ENCODE results near the gene OR4M1. TPM values are rescaled to one million over a fixed set of nuclear protein-coding genes. Genes with fewer than 3 reads are reported as not detected.
"Not testable (repeated sequence)": the region's sequence is repeated elsewhere in the genome, so short reads cannot be mapped to it uniquely, and the experiment has no call there.

Gene OR4M1
- total RNA-seq, 2 experiments from 2014 or later = not detected

DNA sequence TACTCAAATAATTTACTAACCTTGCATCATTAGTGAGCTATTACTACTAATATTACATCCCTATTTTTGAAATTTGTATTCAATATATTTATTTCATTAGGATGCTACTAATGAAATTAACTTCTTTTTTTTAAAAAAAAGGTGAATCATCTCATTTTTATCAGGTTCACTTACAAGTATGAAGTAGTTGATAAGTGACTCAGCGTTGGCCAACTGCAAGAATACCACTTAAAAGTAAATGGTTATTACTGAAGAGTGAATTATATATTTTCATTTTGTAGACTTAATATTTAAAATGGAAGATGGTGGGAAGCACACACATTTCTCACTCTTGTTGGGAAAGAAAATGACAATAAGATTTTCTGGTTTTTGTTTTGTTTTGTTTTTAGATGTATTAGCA, 49.9 kb downstream of the OR4M1 start:
- no peaks in the 10 kb centered on the region for H3K4me1 Mint-ChIP-seq (ENCODE audit: low read depth)
- TF ChIP-seq, protein P1, sequence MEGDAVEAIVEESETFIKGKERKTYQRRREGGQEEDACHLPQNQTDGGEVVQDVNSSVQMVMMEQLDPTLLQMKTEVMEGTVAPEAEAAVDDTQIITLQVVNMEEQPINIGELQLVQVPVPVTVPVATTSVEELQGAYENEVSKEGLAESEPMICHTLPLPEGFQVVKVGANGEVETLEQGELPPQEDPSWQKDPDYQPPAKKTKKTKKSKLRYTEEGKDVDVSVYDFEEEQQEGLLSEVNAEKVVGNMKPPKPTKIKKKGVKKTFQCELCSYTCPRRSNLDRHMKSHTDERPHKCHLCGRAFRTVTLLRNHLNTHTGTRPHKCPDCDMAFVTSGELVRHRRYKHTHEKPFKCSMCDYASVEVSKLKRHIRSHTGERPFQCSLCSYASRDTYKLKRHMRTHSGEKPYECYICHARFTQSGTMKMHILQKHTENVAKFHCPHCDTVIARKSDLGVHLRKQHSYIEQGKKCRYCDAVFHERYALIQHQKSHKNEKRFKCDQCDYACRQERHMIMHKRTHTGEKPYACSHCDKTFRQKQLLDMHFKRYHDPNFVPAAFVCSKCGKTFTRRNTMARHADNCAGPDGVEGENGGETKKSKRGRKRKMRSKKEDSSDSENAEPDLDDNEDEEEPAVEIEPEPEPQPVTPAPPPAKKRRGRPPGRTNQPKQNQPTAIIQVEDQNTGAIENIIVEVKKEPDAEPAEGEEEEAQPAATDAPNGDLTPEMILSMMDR (IDR thresholded peaks at IDR 0.05) = no peak
- peaks cover 2% of the 10 kb centered on the region for H3K27me3 Mint-ChIP-seq
- peaks cover 8% of the 10 kb centered on the region for H3K9me3 Mint-ChIP-seq
- no peak for DNase-seq
- H3K36me3 Mint-ChIP-seq (ENCODE audit: low read depth) = no peaks in the 10 kb centered on the region
- intact Hi-C loops (cut with micrococcal nuclease) = no loop called here
- no peak overlapping the region for H3K27ac Mint-ChIP-seq
- CTCF ChIA-PET = no interaction called here
- POLR2A ChIA-PET = no interaction called here
- no peak overlapping the region for H3K4me3 Mint-ChIP-seq
- no peak for ATAC-seq

DNA sequence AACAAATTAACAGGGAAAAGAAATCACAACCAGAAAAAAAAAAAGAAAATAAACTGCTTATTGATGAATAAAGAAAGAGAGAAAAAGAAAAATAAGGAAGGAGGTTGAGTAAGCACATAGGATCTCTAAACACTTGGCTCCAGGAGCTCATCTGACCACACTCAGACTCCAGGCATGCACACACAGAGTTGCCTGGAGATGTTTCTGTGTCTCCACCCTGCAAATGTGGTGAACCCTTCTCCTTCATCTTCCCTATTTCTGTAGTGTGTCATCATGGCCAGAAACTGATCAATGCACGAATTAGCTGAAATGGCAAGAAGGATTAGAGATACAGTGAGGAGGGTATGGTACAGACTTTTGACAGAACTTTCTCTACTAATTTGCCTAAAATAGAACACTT, 50.5 kb downstream of the OR4M1 start:
- ATAC-seq (no peak), DNase-seq (no peak)
- Mint-ChIP-seq H3K27ac (no peak overlapping the region), H3K36me3 (ENCODE audit: low read depth) (no peaks in the 10 kb centered on the region), H3K9me3 (peaks cover 8% of the 10 kb centered on the region), H3K4me1 (ENCODE audit: low read depth) (no peaks in the 10 kb centered on the region), H3K27me3 (peaks cover 2% of the 10 kb centered on the region), H3K4me3 (no peak overlapping the region)
- intact Hi-C loops (cut with micrococcal nuclease) = no loop called here
- POLR2A ChIA-PET = no interaction called here
- CTCF ChIA-PET = no interaction called here
- TF ChIP-seq, protein P1 (IDR thresholded peaks at IDR 0.05) = no peak

DNA sequence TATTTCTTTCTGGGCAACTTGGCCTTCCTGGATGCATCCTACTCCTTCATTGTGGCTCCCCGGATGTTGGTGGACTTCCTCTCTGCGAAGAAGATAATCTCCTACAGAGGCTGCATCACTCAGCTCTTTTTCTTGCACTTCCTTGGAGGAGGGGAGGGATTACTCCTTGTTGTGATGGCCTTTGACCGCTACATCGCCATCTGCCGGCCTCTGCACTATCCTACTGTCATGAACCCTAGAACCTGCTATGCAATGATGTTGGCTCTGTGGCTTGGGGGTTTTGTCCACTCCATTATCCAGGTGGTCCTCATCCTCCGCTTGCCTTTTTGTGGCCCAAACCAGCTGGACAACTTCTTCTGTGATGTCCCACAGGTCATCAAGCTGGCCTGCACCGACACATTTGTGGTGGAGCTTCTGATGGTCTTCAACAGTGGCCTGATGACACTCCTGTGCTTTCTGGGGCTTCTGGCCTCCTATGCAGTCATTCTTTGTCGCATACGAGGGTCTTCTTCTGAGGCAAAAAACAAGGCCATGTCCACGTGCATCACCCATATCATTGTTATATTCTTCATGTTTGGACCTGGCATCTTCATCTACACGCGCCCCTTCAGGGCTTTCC, 54.4 kb downstream of the OR4M1 start:
- ATAC-seq; H3K36me3 Mint-ChIP-seq (ENCODE audit: low read depth); H3K27me3 Mint-ChIP-seq; H3K9me3 Mint-ChIP-seq; intact Hi-C loops (cut with micrococcal nuclease); POLR2A ChIA-PET; H3K4me1 Mint-ChIP-seq (ENCODE audit: low read depth); H3K27ac Mint-ChIP-seq; CTCF ChIA-PET; H3K4me3 Mint-ChIP-seq: not testable (repeated sequence)
- DNase-seq = peak; percentile 6

DNA sequence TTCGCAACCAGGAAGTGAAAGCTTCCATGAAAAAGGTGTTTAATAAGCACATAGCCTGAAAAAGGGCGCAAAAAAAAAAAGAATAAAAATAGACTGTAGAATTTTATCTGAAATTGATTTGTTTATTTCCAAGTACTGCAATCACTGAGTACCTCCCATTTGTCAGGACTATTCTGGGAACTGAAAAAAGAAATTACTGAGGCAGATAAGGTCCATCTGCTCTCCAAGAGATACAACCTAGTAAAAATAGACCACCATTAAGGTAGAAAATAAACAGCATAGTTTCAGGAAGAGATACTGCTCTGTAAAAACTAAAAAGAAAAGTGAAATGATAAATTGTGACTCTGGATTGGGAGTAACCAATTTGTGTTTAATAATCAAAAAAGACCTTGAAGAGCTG, 55.0 kb downstream of the OR4M1 start:
- TF ChIP-seq, protein P1 (IDR thresholded peaks at IDR 0.05) = no peak
- no peaks in the 10 kb centered on the region for H3K4me1 Mint-ChIP-seq (ENCODE audit: low read depth)
- H3K4me3 Mint-ChIP-seq = no peak overlapping the region
- H3K9me3 Mint-ChIP-seq = peaks cover under 1% of the 10 kb centered on the region
- ChIA-PET CTCF (no interaction called here), POLR2A (no interaction called here)
- intact Hi-C loops (cut with micrococcal nuclease) = no loop called here
- H3K27ac Mint-ChIP-seq = no peak overlapping the region
- ATAC-seq = no peak
- H3K36me3 Mint-ChIP-seq (ENCODE audit: low read depth) = no peaks in the 10 kb centered on the region
- DNase-seq = no peak
- no peaks in the 10 kb centered on the region for H3K27me3 Mint-ChIP-seq

Other genes starting within 250 kb of the OR4M1 start
- gene OR11H2, start 59.6 kb upstream of the OR4M1 start, total RNA-seq = not detected
- not detected for gene OR4Q3, start 29.9 kb upstream of the OR4M1 start, total RNA-seq
- gene OR4N2, start 30.3 kb downstream of the OR4M1 start, total RNA-seq = not detected
- gene OR4K2, start 101.6 kb downstream of the OR4M1 start, total RNA-seq = not detected
- not detected for gene OR4K5, start 147.1 kb downstream of the OR4M1 start, total RNA-seq
- not detected for gene OR4K1, start 157.4 kb downstream of the OR4M1 start, total RNA-seq
- not detected for gene OR4K15, start 202.1 kb downstream of the OR4M1 start, total RNA-seq
- not detected for gene OR4Q2, start 228.7 kb downstream of the OR4M1 start, total RNA-seq
- not detected for gene OR4K14, start 245.8 kb downstream of the OR4M1 start, total RNA-seq

Measured in activated CD8-positive, alpha-beta T cell treated with anti-CD3 and anti-CD28 coated beads for 36 hours (primary cell).